Measurements from ENCODE around the gene XPO4. TPM values are rescaled to one million over a fixed set of nuclear protein-coding genes. Genes with fewer than 3 reads are reported as not detected.

Gene XPO4
- total and polyA plus RNA-seq, 10 of the 15 experiments (the other 5 are each of a cell fraction or from before 2014, with no cell fraction given), result 3.6 to 24.9 (median 18.4) TPM

DNA sequence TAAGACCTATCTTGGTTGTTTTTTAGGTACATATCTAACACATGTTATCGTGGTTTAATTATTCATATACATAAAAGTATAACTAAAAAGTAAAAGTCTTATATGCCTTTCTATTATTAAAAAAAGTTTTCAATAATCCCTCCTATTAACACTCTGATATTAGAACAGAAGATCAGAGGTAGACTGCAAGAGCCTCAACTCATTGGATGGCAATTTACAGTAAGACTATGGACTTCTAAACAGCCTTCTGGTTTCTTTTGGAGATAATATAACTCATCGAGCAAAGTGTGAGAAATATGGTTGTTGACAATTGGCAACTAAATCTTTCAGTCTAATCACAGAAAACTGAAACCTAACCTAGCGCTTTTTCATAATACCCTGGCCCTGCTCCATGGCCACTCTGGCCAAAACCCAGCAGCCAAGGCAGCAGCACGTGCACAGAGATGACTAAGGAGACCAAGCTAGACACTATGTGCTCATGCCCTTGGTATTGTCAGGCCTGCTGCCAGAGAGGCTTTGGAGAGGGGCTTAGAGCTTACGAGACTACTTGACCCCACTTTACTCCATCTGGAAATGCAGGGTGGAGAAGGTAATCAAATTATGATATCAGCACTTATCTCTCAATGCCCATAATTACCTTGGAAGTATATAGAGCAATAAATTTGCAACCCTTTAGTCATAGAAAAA is 88.2 kb downstream of the XPO4 start (continued):
- TF ChIP-seq SUZ12 (IDR thresholded peaks at IDR 0.05; ENCODE audit: unreplicated experiment) (no peak), NR2F1 (conservative IDR thresholded peaks at IDR 0.05) (no peak), CREM (IDR thresholded peaks at IDR 0.05; ENCODE audit: low read depth) (no peak), NR2C1 (IDR thresholded peaks at IDR 0.05) (no peak), RB1 (IDR thresholded peaks at IDR 0.05; ENCODE audit: borderline replicate concordance) (no peak), CREB1 (IDR thresholded peaks at IDR 0.05; ENCODE audit: low read depth) (no peak), SREBF2 (IDR thresholded peaks at IDR 0.05; ENCODE audit: low read length) (no peak)
- TF ChIP-seq, protein P1, sequence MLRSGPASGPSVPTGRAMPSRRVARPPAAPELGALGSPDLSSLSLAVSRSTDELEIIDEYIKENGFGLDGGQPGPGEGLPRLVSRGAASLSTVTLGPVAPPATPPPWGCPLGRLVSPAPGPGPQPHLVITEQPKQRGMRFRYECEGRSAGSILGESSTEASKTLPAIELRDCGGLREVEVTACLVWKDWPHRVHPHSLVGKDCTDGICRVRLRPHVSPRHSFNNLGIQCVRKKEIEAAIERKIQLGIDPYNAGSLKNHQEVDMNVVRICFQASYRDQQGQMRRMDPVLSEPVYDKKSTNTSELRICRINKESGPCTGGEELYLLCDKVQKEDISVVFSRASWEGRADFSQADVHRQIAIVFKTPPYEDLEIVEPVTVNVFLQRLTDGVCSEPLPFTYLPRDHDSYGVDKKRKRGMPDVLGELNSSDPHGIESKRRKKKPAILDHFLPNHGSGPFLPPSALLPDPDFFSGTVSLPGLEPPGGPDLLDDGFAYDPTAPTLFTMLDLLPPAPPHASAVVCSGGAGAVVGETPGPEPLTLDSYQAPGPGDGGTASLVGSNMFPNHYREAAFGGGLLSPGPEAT (IDR thresholded peaks at IDR 0.05; ENCODE audit: low read depth), result no peak
- TF ChIP-seq, protein P2, sequence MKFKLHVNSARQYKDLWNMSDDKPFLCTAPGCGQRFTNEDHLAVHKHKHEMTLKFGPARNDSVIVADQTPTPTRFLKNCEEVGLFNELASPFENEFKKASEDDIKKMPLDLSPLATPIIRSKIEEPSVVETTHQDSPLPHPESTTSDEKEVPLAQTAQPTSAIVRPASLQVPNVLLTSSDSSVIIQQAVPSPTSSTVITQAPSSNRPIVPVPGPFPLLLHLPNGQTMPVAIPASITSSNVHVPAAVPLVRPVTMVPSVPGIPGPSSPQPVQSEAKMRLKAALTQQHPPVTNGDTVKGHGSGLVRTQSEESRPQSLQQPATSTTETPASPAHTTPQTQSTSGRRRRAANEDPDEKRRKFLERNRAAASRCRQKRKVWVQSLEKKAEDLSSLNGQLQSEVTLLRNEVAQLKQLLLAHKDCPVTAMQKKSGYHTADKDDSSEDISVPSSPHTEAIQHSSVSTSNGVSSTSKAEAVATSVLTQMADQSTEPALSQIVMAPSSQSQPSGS (IDR thresholded peaks at IDR 0.05; ENCODE audit: low read length), result no peak
- TF ChIP-seq, protein P3, sequence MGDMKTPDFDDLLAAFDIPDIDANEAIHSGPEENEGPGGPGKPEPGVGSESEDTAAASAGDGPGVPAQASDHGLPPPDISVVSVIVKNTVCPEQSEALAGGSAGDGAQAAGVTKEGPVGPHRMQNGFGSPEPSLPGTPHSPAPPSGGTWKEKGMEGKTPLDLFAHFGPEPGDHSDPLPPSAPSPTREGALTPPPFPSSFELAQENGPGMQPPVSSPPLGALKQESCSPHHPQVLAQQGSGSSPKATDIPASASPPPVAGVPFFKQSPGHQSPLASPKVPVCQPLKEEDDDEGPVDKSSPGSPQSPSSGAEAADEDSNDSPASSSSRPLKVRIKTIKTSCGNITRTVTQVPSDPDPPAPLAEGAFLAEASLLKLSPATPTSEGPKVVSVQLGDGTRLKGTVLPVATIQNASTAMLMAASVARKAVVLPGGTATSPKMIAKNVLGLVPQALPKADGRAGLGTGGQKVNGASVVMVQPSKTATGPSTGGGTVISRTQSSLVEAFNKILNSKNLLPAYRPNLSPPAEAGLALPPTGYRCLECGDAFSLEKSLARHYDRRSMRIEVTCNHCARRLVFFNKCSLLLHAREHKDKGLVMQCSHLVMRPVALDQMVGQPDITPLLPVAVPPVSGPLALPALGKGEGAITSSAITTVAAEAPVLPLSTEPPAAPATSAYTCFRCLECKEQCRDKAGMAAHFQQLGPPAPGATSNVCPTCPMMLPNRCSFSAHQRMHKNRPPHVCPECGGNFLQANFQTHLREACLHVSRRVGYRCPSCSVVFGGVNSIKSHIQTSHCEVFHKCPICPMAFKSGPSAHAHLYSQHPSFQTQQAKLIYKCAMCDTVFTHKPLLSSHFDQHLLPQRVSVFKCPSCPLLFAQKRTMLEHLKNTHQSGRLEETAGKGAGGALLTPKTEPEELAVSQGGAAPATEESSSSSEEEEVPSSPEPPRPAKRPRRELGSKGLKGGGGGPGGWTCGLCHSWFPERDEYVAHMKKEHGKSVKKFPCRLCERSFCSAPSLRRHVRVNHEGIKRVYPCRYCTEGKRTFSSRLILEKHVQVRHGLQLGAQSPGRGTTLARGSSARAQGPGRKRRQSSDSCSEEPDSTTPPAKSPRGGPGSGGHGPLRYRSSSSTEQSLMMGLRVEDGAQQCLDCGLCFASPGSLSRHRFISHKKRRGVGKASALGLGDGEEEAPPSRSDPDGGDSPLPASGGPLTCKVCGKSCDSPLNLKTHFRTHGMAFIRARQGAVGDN (IDR thresholded peaks at IDR 0.05), result no peak

Data from GM12878 (cell line).